Activated T-cell treated with anti-CD3 and anti-CD28 coated beads, Interleukin-2, amount 50 U/mL, for 4 hours (primary cell): ENCODE measurements around the gene RSPO4. TPM values are rescaled to one million over a fixed set of nuclear protein-coding genes. Genes with fewer than 3 reads are reported as not detected.

Experiments
- ATAC-seq, 2 donors: fragments of 200-7000 bp; cut with Tn5 transposase; one replicate each; pipeline ENCODE4 v1.10.0; 2021
- DNase-seq: peaks from one replicate; pipeline ENCODE4 v3.0.0-alpha.2; 2020
- H3K27me3 Mint-ChIP-seq: one replicate; pipeline ENCODE4 v1.8.0; 2021; ENCODE audit warnings: low read depth, mixed read lengths
- H3K36me3 Mint-ChIP-seq: one replicate; pipeline ENCODE4 v1.8.0; 2022; ENCODE audit warnings: mixed read lengths; ENCODE audit not compliant: insufficient read depth
- H3K4me1 Mint-ChIP-seq: one replicate; pipeline ENCODE4 v1.8.0; 2021; ENCODE audit warnings: low read depth, mixed read lengths
- H3K4me3 Mint-ChIP-seq: one replicate; pipeline ENCODE4 v1.8.0; 2021; ENCODE audit warnings: mild to moderate bottlenecking, moderate library complexity, mixed read lengths
- H3K9me3 Mint-ChIP-seq: one replicate; pipeline ENCODE4 v1.8.0; 2021; ENCODE audit warnings: mixed read lengths
- total RNA-seq, 3 donors: library from RNA; stranded (reverse); gene quantifications; one replicate each; pipeline ENCODE4 v1.2.1, GENCODE V29; 2021

The RSPO4 gene
- total RNA-seq, 3 donors from 2014 or later: not detected

GRCh38 chr20:910132-910869, 91.8 kb downstream of the RSPO4 start:
- Mint-ChIP-seq H3K4me3 (no peak overlapping the region), H3K9me3 (no peaks in the 10 kb centered on the region), H3K36me3 (no peaks in the 10 kb centered on the region), H3K4me1 (no peaks in the 10 kb centered on the region), H3K27me3 (no peaks in the 10 kb centered on the region)
- no peak for DNase-seq
- no peak for ATAC-seq

- no peaks in the 10 kb centered on the region for H3K4me1 Mint-ChIP-seq
- H3K27me3 Mint-ChIP-seq: no peaks in the 10 kb centered on the region
- H3K9me3 Mint-ChIP-seq: no peaks in the 10 kb centered on the region
- no peak overlapping the region for H3K4me3 Mint-ChIP-seq
- no peak for ATAC-seq
- no peak for DNase-seq
- H3K36me3 Mint-ChIP-seq: no peaks in the 10 kb centered on the region
These were observed 92.5 kb downstream of the RSPO4 start for GRCh38 chr20:909641-910040.

Other genes starting within 250 kb of the RSPO4 start
- not detected for gene SLC52A3, start 233.8 kb downstream of the RSPO4 start, total RNA-seq
- 1 to 10 TPM; 6.8 to 8.9 (median 7.9) TPM for gene FAM110A, start 168.6 kb downstream of the RSPO4 start, total RNA-seq
- not detected for gene ANGPT4, start 86.0 kb downstream of the RSPO4 start, total RNA-seq
- gene PSMF1, start 116.3 kb upstream of the RSPO4 start, total RNA-seq: 100 to 1,000 TPM; 224 to 272 (median 230) TPM
- not detected for gene TMEM74B, start 182.7 kb upstream of the RSPO4 start, total RNA-seq
- not detected for gene C20orf202, start 201.1 kb upstream of the RSPO4 start, total RNA-seq
- gene RAD21L1, start 223.7 kb upstream of the RSPO4 start, total RNA-seq: under 1 TPM in 1 of 3 donors, not detected in 2; 0.71 TPM